Measurements from ENCODE around the gene CDC73.

GRCh38 chr1:193275773-193276172 is 153.9 kb downstream of the CDC73 start:
- TF ChIP-seq POLR2A (IDR thresholded peaks at IDR 0.05): no peak
- no peak for TF ChIP-seq CTCF (IDR thresholded peaks at IDR 0.05)

Data from transverse colon (tissue), 3 donors.